Astrocyte of the hippocampus (primary cell): Measurements from ENCODE around the gene CLHC1.

Experiments used
- DNase-seq: peaks from one replicate; pipeline ENCODE4 v3.0.0; 2011; ENCODE audit warnings: low read depth, low spot score

Gene CLHC1

DNA sequence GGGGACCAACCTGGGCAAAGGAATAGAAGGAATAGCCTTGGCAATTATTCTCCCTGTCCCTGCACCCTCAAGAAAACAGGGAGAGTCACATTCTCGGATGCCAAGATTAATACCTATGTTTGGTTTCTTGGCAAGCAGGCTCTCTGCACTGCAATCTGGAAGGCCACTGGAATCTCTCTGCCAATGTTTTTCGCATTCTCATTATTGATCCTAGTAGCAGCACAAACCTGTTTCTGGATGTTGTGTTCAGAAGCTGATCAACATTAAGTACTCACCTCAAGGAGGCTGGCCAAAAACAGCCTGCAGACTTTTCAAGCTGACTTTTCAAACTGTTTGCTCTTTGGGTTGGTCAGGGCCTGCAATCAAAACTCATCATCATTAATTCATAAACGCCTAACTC lies 62.2 kb downstream of the CLHC1 start:
- peak; percentile 16 for DNase-seq

DNA sequence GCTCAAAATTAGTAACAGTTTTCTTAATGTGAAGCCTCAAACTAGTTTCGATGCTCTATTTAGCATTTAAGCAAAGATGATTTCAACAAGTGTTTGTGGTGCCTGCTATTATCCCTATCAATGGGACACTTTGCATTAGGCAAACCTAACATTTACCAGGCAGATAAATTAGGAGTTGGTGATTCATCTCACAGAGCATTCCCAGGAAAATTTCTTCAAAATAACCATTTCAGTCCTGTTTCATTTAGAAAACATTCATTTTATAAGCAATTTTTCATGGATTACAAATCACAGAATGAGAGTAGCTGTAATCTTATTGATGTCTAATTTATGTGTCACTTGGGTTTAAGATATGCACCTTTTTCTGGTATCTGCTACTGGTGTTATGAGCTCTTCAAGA lies 62.7 kb downstream of the CLHC1 start:
- no peak for DNase-seq

DNA sequence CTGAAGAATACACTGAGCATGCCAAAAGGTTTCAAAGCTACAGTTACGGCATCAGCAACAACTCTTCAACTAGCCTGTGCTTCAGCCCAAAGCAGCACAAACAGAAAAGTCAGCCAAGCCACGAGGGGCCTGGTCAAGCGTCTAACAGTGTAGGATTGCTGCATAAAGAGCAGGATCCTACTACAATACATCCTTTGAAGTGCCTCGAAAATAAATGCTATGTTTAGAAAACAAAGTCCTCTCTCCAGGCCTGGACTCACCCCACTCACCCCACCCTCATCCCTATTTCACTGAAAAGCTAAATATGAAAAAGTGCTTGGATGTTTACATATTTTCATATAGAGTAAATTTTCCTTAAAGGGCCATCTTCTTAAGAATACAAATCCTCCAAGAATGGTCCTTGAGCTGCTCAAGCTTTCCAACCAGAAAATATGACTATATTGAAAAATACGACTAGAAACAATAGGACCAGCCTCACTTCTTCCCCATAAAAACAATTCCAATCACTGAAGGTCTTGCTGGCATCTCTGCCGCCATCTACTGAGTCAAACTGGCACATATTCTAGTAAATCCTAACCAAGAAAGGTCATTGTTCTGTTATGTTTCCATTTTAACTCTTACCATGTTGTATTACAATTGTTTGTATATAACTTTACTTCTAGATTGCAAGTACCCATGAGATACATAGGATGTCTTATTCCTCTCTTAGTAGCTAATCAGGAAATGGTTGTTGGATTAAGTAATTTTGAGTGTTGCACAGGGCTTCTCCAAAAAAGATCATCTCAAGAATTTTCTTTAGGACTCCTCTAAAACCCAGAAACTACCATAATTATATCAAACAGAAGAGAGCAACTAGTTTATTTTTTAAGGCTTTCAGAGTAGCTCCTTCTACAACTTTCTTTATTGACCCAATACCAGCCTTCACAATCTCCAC lies 63.6 kb downstream of the CLHC1 start:
- peak; percentile 83 for DNase-seq

DNA sequence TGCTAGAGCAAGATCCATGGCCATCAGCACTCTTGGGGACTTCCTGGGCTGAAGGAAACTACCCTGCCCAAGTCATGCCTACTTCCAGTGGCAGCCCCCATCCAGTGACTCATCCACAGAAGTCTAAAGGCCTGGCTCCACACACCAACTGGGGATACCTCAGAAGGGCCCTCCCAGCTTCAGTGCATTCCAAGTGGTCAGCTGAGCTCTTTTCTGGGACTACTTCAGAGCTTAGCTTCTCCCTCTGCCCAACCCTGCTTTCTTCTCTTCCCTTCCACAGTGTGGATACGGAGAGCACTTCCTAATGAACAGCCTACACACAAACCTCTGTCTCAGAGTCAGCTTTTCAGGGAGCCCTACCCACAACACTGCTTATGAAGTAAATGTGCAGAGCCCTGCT lies 66.5 kb downstream of the CLHC1 start:
- peak; percentile 77 for DNase-seq

DNA sequence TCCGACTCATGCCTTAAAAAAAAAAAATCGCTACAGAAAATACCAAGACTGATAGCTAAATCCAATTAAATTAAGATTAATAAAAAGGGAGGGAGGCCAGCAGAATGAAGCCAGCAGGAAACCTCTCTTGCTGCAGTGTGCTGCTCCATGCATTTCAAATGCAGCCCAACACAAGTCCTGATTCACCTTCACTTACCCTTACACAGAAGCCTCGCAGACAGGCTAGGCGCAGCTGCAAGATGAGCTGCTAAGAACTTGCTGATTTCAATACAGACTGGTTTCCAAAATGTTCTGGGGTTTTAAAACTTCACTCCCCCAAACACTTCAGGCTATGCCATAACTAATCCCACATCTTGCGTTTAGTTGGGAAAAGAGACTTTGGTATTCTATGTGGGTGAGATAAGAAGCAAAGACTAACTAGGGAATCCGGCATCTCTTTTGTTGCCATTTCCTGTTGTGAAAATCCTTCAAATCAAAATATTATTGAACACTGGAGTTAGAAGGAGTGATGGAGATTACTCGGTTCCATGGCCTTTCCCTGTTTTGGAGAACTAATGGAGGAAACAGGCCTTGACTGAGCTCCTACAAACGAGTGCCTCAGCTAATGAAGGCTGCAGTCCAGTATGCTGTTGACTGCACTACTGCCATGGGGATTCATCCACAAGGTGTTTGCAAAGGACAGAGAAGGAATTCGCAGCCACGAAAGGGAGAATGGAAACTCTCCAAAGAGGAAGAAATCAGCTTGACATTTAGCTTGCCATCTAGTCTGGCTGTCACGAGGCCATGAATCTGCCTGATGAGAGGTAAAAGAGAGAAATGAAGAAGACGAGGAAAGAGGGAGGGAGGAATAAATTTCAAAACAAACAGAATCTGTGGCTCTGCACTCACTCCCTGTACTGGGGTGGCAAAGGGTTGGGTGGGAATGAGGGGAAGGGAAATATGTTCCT lies 67.3 kb downstream of the CLHC1 start:
- no peak for DNase-seq

DNA sequence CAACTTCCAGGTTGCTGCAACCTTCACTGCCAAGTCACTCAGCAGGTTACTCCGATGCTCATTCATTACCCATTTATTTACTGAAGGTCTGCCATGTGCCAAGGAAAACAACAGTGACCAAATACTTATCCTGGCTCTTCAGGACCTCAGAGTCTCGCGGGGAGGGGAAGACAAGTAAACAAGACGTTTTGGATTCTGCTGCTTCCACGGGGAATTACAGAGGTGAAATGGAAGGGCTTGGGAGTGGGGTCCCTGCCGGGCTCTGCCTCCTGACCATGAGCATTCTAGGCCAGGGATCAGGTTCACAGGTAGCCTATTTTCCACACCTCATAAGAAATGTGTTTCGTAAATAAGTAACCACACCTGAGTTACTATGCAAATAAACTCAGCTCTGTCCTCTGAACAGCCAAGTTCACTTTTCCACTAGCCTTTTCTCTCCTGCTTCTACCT lies 68.1 kb downstream of the CLHC1 start:
- no peak for DNase-seq

DNA sequence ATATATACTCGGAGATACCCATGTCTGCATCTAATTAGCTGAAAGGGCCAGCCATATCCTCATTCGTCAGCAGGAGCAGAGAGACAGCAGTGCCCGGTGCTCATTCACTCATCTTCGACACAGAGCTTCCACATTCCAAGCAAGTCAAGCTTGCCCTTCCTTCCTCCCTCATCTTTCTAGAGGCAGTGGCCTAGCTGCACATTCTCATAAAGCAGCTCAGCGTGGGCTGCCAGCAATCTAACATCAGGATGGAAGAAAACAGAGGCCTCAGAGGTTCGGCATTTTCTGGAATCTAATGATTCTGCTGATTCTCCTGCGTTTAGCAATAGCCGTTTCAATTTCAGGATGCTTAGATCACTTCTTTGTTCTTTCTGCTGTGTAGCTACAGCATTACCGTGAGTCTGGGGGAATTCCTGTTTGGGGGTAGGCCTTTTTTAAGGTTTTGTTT lies 68.8 kb downstream of the CLHC1 start:
- DNase-seq = peak; percentile 62

DNA sequence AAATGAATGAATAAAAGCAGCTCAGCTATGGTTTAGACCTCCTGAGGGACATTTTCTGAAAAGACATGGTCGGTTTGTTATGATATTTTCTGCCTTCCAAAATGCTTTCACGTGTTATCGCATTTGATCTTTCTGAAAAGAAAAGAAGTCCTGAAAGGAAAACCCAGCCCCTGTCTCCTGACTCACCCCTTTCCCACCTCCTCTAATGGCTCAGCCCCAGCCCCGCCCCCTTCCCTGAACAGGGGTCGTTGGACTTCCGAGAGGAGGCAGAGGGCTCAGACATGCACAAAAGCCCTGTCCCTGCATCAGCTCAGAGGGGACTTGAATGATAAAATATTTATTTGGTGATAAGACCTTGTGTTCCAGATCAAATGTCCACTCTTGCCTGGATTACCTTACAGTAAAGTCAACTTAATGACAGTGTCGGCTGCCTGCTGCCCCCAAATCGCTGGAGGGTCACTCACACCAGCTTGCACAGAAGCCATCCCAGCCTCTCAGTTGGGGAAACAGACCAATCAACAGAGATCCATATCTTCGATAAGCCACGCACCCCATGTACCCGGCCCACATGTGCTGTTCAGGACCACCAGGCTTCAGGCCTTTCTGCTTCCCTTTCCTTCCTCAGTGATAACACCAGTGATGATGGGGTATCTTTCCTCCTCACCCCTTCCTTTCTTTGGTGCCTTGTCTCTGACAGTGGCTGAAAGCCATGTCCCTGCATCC lies 69.6 kb downstream of the CLHC1 start:
- no peak for DNase-seq

DNA sequence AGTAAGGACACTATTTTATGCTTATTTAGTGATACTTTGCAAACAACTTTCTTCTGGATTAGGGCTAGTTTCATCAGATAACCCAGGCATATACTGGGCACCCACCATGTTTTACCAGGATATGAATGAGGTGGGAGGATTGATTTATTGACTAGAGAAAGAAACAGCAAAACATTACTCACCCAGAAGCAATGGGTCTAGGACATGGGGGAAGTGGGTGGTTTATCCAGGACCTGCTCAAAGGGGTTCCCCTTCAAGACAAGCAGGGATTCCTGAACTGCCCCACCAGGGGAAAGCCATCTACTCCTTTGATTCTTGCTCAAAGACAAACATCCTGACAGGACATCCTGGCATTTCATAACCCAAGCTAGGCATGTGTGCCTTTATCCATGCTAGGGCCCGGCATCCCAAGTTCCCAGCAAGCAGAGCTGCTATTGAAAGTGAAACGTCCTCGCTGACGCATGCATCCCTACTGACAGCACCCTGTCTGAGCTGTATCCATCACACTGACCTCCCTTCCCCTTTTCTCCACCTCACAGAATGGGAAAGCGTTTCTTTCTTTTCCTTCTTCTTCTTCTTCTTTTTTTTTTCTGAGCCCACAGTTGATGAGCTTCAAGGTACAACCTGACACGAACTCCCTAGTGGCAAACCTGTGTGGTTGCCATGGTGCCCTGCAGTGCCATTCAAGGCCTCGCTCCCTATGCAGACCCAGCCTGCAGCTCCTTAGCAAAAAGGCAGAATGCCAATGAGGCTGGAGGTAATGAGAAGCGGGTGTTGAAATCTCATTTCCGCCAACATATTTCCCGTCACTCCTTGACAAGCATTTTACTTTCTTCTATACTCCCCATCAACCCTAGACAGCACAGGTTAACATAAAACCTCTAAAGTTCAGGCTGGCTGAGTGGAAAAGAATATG lies 70.5 kb downstream of the CLHC1 start:
- peak; percentile 52 for DNase-seq

DNA sequence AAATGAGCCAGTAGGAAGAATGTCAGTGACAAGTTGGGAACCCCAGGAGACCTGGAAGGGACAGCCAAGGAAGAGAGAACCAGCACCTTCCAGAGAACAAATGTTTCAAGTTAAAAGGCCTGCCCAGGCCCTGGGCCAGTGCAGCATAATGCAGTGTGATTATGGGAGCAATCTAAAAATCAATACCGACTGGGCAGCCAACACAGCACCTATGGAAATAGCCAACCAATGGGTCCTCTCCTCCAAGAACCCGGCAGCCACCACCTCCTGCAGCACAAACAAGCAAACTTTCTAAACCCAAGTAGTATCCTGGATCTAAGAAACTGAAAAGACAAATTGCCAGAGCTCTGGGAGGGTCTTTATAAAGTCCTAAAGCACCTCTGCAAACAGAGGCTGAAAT lies 71.7 kb downstream of the CLHC1 start:
- no peak for DNase-seq

DNA sequence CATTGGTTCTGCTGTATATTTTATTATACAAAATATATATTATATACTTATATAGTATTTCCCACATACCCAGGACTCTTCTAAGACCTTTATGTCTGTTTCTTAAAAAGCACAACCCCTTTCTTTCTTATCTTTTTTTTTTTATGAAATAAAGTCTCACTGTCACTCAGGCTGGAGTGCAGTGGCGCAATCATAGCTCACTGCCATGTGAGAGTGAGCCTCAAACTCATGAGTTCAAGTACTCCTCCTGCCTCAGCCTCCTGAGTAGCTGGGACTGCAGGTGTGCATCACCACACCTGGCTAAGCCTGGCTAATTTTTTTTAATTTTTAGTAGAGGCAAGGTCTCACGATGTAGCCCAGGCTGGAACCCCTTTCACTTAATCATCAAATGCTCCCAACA lies 72.3 kb downstream of the CLHC1 start:
- no peak for DNase-seq

DNA sequence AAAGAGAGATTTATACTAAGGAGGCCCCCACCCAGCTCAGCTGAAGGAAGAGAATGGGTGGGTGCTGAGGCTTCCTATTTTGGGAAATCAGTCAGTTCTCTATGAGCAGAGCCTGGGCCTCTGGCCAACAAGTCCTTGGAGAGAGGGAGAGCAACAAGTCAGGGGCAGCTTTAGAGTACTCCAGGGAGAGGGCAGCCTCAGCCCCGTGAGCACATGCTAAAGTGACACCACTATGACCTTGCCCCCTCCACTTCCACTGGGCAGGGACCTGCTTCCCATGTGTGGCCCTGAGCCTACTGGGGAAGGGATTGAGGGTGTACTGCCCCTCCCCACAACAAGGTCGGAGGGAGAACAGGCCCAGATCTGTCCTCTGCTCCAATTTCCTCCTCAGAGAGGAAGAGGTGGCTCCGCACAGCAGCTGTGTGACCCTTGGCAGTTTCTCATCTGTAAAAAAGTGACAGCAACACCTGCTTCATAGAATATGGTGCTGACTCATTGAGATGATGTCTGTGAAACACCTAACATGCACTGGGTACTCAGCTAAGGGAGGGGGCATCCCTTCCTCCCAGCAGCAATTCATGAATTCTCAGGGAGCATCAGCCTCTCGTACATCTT lies 72.9 kb downstream of the CLHC1 start:
- no peak for DNase-seq

DNA sequence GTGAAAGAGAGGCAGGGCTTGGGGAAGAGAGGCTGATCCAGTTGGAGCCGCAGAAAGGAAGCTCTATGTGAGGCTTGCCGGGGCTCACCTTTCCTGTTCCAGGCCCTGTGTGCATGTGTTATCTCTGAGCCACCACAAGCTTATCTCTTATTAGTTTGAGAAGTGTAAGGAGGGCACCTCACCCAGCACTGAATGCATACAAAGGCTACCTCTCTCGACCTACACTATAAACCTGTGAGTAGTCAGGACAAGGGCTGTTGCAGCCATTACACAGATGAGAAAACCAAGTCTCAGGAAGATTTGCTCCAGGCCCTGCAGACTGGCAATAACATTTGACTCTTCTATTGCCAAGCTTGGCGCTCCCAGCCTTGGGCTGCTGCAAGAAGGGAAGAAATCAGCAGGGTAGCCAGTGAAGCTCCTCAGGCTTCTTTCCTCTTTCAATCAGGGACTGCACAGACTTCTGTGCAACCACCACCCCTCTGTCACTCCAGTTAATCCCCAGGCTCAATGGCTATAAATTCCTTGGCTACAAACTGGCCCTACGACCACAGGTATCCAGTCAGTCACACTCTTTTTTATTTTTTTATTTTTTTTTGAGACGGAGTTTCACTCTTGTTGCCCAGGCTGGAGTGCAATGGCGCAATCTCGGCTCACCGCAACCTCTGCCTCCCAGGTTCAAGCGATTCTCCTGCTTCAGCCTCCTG lies 73.8 kb downstream of the CLHC1 start:
- peak; percentile 56 for DNase-seq

DNA sequence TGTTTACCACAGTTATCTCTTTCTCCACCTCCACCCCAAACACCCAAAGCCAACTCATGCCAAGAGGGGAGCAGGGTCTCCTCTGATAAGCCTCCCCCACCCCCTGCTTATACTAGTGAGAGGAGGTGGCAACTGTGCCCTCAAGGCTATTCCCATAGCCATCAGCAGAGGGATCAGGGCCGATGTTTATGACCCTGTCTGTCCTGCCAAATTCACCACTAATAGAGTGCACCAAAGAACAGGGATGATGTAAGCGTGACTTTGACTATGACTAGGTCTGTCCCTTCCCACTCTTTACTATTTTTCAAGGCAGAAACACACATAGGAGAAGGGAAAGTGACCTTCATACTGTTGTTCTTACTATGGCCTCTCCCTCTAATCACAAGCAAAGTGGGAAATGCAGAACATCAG lies 74.6 kb downstream of the CLHC1 start:
- peak; percentile 52 for DNase-seq

DNA sequence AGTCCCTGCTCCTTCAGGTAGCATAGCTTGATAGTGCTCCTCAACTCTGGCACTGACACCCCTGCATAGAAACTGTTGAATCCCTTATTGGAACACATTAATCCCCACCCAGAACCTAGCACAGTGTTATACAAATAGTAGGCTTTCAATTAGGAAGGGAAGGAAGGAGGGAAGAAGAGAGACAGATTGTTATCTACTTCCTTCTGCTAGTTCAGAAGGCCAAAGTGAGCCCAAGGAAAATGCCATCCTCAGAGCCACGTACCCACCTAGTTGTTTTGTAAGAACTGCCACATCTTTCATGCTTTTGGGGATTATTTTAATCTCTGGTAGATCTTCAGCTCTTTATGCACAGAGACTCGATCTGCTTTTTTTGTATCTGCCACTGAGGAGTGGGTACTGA lies 75.1 kb downstream of the CLHC1 start:
- DNase-seq = no peak

DNA sequence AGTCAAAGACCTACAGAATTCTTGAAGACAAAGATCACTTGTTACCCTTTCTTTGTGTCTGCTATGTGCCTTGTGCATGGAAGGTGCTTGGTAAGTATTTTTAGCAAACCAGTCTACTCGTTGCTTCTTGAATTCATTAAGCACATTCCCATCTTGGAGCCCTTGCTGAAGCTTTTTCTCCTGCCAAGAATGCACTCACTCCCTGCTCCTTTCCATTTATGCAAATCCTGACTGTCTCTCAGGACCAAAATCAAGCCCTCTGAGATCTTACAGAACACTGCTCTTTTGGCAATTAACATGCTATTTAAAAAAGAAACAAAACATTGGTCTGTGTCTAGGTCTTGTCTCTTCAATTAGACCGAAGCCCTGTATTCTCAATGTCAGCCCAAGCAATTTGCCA lies 75.8 kb downstream of the CLHC1 start:
- DNase-seq = peak; percentile 87

DNA sequence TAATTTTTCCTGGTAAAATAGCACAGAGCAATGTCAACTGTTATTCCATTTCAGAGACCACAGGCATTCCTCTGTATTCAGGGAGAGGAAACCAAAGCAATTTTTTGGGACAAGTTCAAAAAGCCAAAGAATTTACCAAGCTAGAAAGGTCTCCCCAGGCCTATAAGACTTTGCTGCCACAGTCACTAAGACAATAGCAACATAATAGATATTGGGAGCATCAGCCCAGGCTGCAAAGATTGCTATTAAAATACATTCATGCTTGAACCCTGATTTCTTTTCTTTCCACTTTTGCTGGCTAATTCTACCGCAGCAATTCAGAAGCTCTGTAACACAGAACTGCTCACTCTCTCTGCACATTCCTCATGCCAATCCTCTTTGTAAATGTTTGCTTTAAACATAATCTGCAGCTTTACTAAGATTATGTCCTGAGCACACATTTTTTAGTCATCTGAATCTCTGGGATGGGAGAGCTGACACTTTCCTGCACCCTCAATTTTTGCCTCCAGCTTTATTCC lies 76.3 kb downstream of the CLHC1 start:
- DNase-seq = peak; percentile 90

DNA sequence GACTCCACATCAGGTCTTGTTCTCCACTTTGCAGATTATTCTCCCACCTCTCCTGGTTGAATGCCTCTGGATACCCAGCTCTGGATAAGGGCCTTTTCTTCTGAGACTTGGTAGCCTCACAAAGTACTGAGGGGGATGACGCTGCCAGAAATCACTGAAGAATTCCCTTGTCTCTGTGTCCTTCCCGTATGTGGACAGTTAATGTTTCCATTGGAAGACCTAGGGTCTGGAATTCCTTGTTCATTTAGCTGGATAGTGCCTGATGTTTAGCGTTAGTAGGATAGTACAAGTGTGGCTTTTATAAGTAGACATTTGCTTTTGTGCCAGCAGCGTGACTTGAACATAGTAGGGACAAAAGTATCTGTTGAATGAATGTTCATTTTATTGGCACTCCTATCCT lies 76.9 kb downstream of the CLHC1 start:
- peak; percentile 52 for DNase-seq

DNA sequence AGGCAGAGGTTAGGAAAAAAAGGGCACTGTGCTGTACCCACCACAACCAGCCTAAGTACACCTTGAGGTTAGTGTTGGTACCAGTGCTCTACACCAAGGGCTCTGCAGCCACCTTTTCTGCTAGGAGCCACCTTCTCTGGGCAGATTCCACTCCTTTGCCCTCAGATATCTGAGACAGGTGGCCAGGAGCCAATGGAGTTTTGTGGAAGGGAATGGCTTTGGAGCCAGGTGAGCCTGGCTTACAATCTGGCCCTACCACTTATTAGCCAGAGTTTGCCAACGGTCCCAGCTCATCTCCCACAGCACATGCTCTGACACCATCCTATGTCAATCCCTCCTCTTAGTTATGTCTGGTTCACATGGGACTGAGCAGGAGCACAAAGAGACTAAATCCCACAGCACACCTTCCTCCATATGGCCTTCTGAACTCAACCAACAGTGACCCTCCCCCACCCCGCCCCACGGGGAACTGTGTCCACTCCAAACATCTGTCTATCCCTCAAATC lies 77.5 kb downstream of the CLHC1 start:
- DNase-seq = no peak
